ENCODE data around the gene LRRC55.

DNA sequence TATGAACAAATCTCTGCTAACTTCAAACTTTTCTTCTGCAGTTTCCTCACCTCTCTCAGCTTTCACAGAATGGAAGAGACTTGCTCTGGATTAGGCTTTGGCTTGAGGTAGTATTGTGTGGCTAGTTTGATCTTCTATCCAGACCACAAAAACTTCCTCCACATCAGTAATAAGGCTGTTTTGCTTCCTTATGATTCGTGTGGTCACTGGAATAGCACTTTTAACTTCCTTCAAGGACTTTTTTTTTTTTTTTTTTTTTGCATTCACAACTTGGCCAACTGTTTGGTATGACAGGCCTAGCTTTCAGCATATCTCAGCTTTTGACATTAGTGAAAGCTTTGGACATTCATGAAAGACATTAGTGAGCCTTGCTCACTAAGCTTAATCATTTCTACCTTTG, 47.5 kb upstream of the LRRC55 start:
- no peak for TF ChIP-seq POLR2A (IDR thresholded peaks at IDR 0.05)
- TF ChIP-seq, protein P1, sequence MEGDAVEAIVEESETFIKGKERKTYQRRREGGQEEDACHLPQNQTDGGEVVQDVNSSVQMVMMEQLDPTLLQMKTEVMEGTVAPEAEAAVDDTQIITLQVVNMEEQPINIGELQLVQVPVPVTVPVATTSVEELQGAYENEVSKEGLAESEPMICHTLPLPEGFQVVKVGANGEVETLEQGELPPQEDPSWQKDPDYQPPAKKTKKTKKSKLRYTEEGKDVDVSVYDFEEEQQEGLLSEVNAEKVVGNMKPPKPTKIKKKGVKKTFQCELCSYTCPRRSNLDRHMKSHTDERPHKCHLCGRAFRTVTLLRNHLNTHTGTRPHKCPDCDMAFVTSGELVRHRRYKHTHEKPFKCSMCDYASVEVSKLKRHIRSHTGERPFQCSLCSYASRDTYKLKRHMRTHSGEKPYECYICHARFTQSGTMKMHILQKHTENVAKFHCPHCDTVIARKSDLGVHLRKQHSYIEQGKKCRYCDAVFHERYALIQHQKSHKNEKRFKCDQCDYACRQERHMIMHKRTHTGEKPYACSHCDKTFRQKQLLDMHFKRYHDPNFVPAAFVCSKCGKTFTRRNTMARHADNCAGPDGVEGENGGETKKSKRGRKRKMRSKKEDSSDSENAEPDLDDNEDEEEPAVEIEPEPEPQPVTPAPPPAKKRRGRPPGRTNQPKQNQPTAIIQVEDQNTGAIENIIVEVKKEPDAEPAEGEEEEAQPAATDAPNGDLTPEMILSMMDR (IDR thresholded peaks at IDR 0.05) = no peak

Data from thyroid gland (tissue), 4 donors.